Keratinocyte (primary cell): ENCODE results near the gene AZIN2. TPM values are rescaled to one million over a fixed set of nuclear protein-coding genes. Genes with fewer than 3 reads are reported as not detected.

Source experiments
- DNase-seq: peaks from one replicate; pipeline ENCODE4 v3.0.0-alpha.2; 2011; ENCODE audit warnings: low read depth, missing footprints, low spot score
- FAIRE-seq: peaks from 2 replicates; lab custom pipeline; 2011; peaks lifted over from hg19 to GRCh38; lab: Jason Lieb, UNC
- H2AFZ ChIP-seq: 2 replicates; pipeline ENCODE4 v1.6.0; 2012; ENCODE audit warnings: low read length, control low read depth, inconsistent platforms; ENCODE audit not compliant: control insufficient read depth
- H3K27ac ChIP-seq: 2 replicates; pipeline ENCODE4 v1.5.1; 2011; ENCODE audit warnings: low read length; ENCODE audit not compliant: control insufficient read depth, insufficient read depth
- H3K27me3 ChIP-seq: 3 replicates; pipeline ENCODE4 v1.6.0; 2011; ENCODE audit warnings: low read length; ENCODE audit not compliant: control insufficient read depth, insufficient read depth; ENCODE audit errors: extremely low read depth
- H3K36me3 ChIP-seq, 2 experiments: 2 replicates in 1 of 2; 3 replicates in 1 of 2; pipeline ENCODE4 v1.5.1; 2011; ENCODE audit warnings: low read length in 2 of 2, mild to moderate bottlenecking in 1 of 2; ENCODE audit not compliant: control insufficient read depth in 2 of 2, insufficient read depth in 2 of 2; ENCODE audit errors: extremely low read depth in 1 of 2
- H3K4me1 ChIP-seq: 3 replicates; pipeline ENCODE4 v1.5.1; 2011; ENCODE audit warnings: low read length; ENCODE audit not compliant: control insufficient read depth, insufficient read depth; ENCODE audit errors: extremely low read depth
- H3K4me2 ChIP-seq: 3 replicates; pipeline ENCODE4 v1.6.0; 2011; ENCODE audit warnings: low read depth, low read length; ENCODE audit not compliant: control insufficient read depth, insufficient read depth; ENCODE audit errors: extremely low read depth
- H3K4me3 ChIP-seq, 3 experiments: fragments of 200-600 bp in 1 of 3; sonication (generic) in 1 of 3; 2 replicates in 2 of 3; 3 replicates in 1 of 3; pipeline ENCODE4 v1.5.1; 2011 to 2016; ENCODE audit warnings: low read length in 3 of 3, mild to moderate bottlenecking in 3 of 3, control low read depth in 2 of 3, inconsistent platforms in 1 of 3, low read depth in 1 of 3, mixed read lengths in 1 of 3, mixed run types in 1 of 3, moderate library complexity in 1 of 3; ENCODE audit not compliant: control insufficient read depth in 2 of 3, insufficient read depth in 2 of 3; ENCODE audit errors: extremely low read depth in 1 of 3
- H3K79me2 ChIP-seq: 2 replicates; pipeline ENCODE4 v1.6.0; 2012; ENCODE audit warnings: low read length; ENCODE audit not compliant: control insufficient read depth, insufficient read depth
- H3K9ac ChIP-seq: 3 replicates; pipeline ENCODE4 v1.6.0; 2011; ENCODE audit warnings: low read length; ENCODE audit not compliant: control insufficient read depth, insufficient read depth; ENCODE audit errors: extremely low read depth
- H3K9me1 ChIP-seq: 3 replicates; pipeline ENCODE4 v1.6.0; 2011; ENCODE audit warnings: low read length; ENCODE audit not compliant: control insufficient read depth, insufficient read depth; ENCODE audit errors: extremely low read depth
- H3K9me3 ChIP-seq: 2 replicates; pipeline ENCODE4 v1.5.1; 2012; ENCODE audit warnings: low read depth, low read length; ENCODE audit not compliant: control insufficient read depth
- H4K20me1 ChIP-seq: 3 replicates; pipeline ENCODE4 v1.6.0; 2011; ENCODE audit warnings: low read length; ENCODE audit not compliant: control insufficient read depth, insufficient read depth; ENCODE audit errors: extremely low read depth
- CTCF ChIP-seq, 3 experiments: IDR thresholded peaks in 1 of 3; conservative IDR thresholded peaks in 1 of 3; optimal IDR thresholded peaks in 1 of 3; 2 replicates in 2 of 3; 3 replicates in 1 of 3; pipeline versions ENCODE3 to v1.5.1; 2011; ENCODE audit warnings: low read length in 3 of 3, mild to moderate bottlenecking in 3 of 3, moderate library complexity in 2 of 3, control low read depth in 1 of 3, inconsistent platforms in 1 of 3; ENCODE audit not compliant: insufficient read depth in 2 of 3; ENCODE audit errors: extremely low read depth in 1 of 3
- EZH2 ChIP-seq: IDR thresholded peaks from one replicate; pipeline ENCODE4 v1.6.1; 2012; ENCODE audit warnings: inconsistent platforms, mild to moderate bottlenecking, low read length, moderate library complexity
- dilution Hi-C: fragments of 300-500 bp; cut with MboI; formaldehyde crosslinking; loops from one replicate; pipeline ENCODE4 v1.7.0; 2020; ENCODE audit warnings: low sequenced_read_pairs; ENCODE audit not compliant: extremely low pct_ligation_motif_present
- polyA plus RNA-seq, 5 experiments: library from polyadenylated mRNA; depleted of rRNA in 3 of 5; stranded (reverse) in 3 of 5; stranded (forward) in 1 of 5; unstranded in 1 of 5; fragments of >200 nt; gene quantifications; 1 replicate in 1 of 5; 2 replicates in 3 of 5; 3 replicates in 1 of 5; pipeline versions ENCODE4 v1.2.1 to v1.2.3, GENCODE V29; 2011 to 2012; ENCODE audit warnings: missing spikeins in 2 of 5, low read depth in 1 of 5, low replicate concordance in 1 of 5

The AZIN2 gene
- polyA plus RNA-seq, 1 donor (not counting 4 experiments of a cell fraction or from before 2014, with no cell fraction given), result 6.7 TPM

GRCh38 chr1:33055210-33056008, 25.5 kb upstream of the AZIN2 start:
- peak; percentile 49 for DNase-seq
- H3K4me1 ChIP-seq, result peaks cover 7% of the 10 kb centered on the region
- no peak overlapping the region for H3K4me3 ChIP-seq
- no peak overlapping the region for H3K9ac ChIP-seq
- no peak overlapping the region for H2AFZ ChIP-seq
- H3K4me2 ChIP-seq, result no peak overlapping the region
- H3K36me3 ChIP-seq, result no peaks in the 10 kb centered on the region
- TF ChIP-seq EZH2, result no peak
- TF ChIP-seq CTCF (optimal IDR thresholded peaks at IDR 0.05 in 1 of 3, IDR thresholded peaks at IDR 0.05 in 1 of 3, conservative IDR thresholded peaks at IDR 0.05 in 1 of 3; ENCODE audit: extremely low read depth in 1 of 3, insufficient read depth in 2 of 3, low read length in 3 of 3), result peak; percentile 64 to 73 (median 69)
- no peaks in the 10 kb centered on the region for H4K20me1 ChIP-seq
- H3K27ac ChIP-seq, result no peak overlapping the region
- H3K79me2 ChIP-seq, result no peaks in the 10 kb centered on the region
- no peaks in the 10 kb centered on the region for H3K9me1 ChIP-seq
- dilution Hi-C loops, result no loop called here
- peak; percentile 79 for FAIRE-seq
- H3K9me3 ChIP-seq, result no peaks in the 10 kb centered on the region
- no peaks in the 10 kb centered on the region for H3K27me3 ChIP-seq

GRCh38 chr1:33056426-33056825, 24.5 kb upstream of the AZIN2 start:
- H2AFZ ChIP-seq, result no peak overlapping the region
- H3K4me2 ChIP-seq, result no peak overlapping the region
- no peak for FAIRE-seq
- H3K27ac ChIP-seq, result no peak overlapping the region
- dilution Hi-C loops, result no loop called here
- no peaks in the 10 kb centered on the region for H3K9me3 ChIP-seq
- no peaks in the 10 kb centered on the region for H3K79me2 ChIP-seq
- H4K20me1 ChIP-seq, result no peaks in the 10 kb centered on the region
- no peaks in the 10 kb centered on the region for H3K36me3 ChIP-seq
- no peaks in the 10 kb centered on the region for H3K27me3 ChIP-seq
- H3K4me1 ChIP-seq, result peaks cover 13% of the 10 kb centered on the region
- DNase-seq, result no peak
- no peak overlapping the region for H3K4me3 ChIP-seq
- no peaks in the 10 kb centered on the region for H3K9me1 ChIP-seq
- H3K9ac ChIP-seq, result no peak overlapping the region
- TF ChIP-seq CTCF (optimal IDR thresholded peaks at IDR 0.05 in 1 of 3, IDR thresholded peaks at IDR 0.05 in 1 of 3, conservative IDR thresholded peaks at IDR 0.05 in 1 of 3; ENCODE audit: extremely low read depth in 1 of 3, insufficient read depth in 2 of 3, low read length in 3 of 3), result no peak
- no peak for TF ChIP-seq EZH2
